Measurements from ENCODE around the gene FAM149A. TPM values are rescaled to one million over a fixed set of nuclear protein-coding genes. Genes with fewer than 3 reads are reported as not detected.

Gene FAM149A
- polyA plus RNA-seq, 1 donor (not counting 4 experiments of a cell fraction or from before 2014, with no cell fraction given), result 0.41 TPM

DNA sequence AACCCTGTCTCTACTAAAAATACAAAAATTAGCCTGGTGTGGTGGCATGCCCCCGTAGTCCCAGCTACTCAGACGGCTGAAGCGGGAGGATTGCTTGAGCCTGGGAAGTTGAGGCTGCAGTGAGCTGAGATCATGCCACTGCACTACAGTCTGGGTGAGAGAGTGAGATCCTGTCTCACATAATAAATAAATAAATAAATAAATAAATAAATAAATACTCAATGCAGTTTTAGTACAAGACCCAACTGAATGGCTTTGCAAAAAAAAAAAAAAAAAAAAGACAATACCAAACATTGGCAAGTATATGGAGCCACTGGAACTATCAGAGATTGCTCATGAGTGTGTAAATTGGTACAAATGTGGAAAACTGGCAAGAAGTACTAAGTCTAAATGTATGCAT, 83.6 kb downstream of the FAM149A start:
- H3K79me2 ChIP-seq (ENCODE audit: control insufficient read depth, insufficient read depth, low read length), result no peaks in the 10 kb centered on the region
- H3K9ac ChIP-seq (ENCODE audit: control insufficient read depth, extremely low read depth, insufficient read depth, low read length), result no peak overlapping the region
- H3K9me3 ChIP-seq (ENCODE audit: control insufficient read depth, low read depth, low read length), result no peaks in the 10 kb centered on the region
- no peak overlapping the region for H3K4me2 ChIP-seq (ENCODE audit: control insufficient read depth, extremely low read depth, insufficient read depth, low read depth, low read length)
- DNase-seq (ENCODE audit: low read depth, low spot score) (no peak), FAIRE-seq (no peak)
- no peaks in the 10 kb centered on the region for H3K36me3 ChIP-seq (ENCODE audit: control insufficient read depth in 2 of 2, extremely low read depth in 1 of 2, insufficient read depth in 2 of 2, low read length in 2 of 2)
- no peak for TF ChIP-seq EZH2 (IDR thresholded peaks at IDR 0.05; ENCODE audit: low read length)
- TF ChIP-seq, protein P1, sequence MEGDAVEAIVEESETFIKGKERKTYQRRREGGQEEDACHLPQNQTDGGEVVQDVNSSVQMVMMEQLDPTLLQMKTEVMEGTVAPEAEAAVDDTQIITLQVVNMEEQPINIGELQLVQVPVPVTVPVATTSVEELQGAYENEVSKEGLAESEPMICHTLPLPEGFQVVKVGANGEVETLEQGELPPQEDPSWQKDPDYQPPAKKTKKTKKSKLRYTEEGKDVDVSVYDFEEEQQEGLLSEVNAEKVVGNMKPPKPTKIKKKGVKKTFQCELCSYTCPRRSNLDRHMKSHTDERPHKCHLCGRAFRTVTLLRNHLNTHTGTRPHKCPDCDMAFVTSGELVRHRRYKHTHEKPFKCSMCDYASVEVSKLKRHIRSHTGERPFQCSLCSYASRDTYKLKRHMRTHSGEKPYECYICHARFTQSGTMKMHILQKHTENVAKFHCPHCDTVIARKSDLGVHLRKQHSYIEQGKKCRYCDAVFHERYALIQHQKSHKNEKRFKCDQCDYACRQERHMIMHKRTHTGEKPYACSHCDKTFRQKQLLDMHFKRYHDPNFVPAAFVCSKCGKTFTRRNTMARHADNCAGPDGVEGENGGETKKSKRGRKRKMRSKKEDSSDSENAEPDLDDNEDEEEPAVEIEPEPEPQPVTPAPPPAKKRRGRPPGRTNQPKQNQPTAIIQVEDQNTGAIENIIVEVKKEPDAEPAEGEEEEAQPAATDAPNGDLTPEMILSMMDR (optimal IDR thresholded peaks at IDR 0.05 in 1 of 3, IDR thresholded peaks at IDR 0.05 in 1 of 3, conservative IDR thresholded peaks at IDR 0.05 in 1 of 3; ENCODE audit: extremely low read depth in 1 of 3, insufficient read depth in 2 of 3, low read length in 3 of 3), result no peak
- no peak overlapping the region for H3K27ac ChIP-seq (ENCODE audit: control insufficient read depth, insufficient read depth, low read length)
- no peaks in the 10 kb centered on the region for H4K20me1 ChIP-seq (ENCODE audit: control insufficient read depth, extremely low read depth, insufficient read depth, low read length)
- no peaks in the 10 kb centered on the region for H3K27me3 ChIP-seq (ENCODE audit: control insufficient read depth, extremely low read depth, insufficient read depth, low read length)
- no peaks in the 10 kb centered on the region for H3K9me1 ChIP-seq (ENCODE audit: control insufficient read depth, extremely low read depth, insufficient read depth, low read length)
- H3K4me3 ChIP-seq (ENCODE audit: control insufficient read depth in 2 of 3, extremely low read depth in 1 of 3, insufficient read depth in 2 of 3, low read depth in 1 of 3, low read length in 3 of 3), result no peak overlapping the region
- H2AFZ ChIP-seq (ENCODE audit: control insufficient read depth, low read length), result no peak overlapping the region
- no peaks in the 10 kb centered on the region for H3K4me1 ChIP-seq (ENCODE audit: control insufficient read depth, extremely low read depth, insufficient read depth, low read length)
- dilution Hi-C loops (cut with MboI; ENCODE audit: extremely low pct_ligation_motif_present, low sequenced_read_pairs), result no loop called here

DNA sequence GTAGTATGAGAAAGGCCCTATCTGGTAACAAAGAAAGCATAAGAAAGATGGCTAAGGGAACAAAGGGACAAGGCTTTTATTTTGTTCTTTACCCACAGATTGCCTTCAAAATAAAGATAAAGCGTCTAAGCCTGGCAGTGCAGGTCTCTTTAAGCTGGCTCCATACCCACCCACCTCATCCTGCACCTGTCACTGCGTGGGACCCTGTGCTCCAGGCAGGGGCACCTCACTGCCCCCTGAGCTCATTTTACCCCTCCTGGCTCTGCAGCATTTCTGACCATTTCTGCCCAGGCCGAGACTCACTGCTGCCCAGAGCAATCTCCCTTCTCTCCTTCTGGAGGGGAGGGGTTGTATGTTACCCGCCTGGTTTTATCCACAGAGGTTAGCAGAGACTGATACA, 85.2 kb downstream of the FAM149A start:
- dilution Hi-C loops (cut with MboI; ENCODE audit: extremely low pct_ligation_motif_present, low sequenced_read_pairs), result no loop called here
- H3K4me2 ChIP-seq (ENCODE audit: control insufficient read depth, extremely low read depth, insufficient read depth, low read depth, low read length), result no peak overlapping the region

More for the DNA sequence above, 85.2 kb downstream of the FAM149A start:
- Histone ChIP-seq H3K9me1 (ENCODE audit: control insufficient read depth, extremely low read depth, insufficient read depth, low read length) (no peaks in the 10 kb centered on the region), H3K4me3 (ENCODE audit: control insufficient read depth in 2 of 3, extremely low read depth in 1 of 3, insufficient read depth in 2 of 3, low read depth in 1 of 3, low read length in 3 of 3) (no peak overlapping the region), H3K9ac (ENCODE audit: control insufficient read depth, extremely low read depth, insufficient read depth, low read length) (no peak overlapping the region), H3K79me2 (ENCODE audit: control insufficient read depth, insufficient read depth, low read length) (no peaks in the 10 kb centered on the region), H3K4me1 (ENCODE audit: control insufficient read depth, extremely low read depth, insufficient read depth, low read length) (no peaks in the 10 kb centered on the region), H4K20me1 (ENCODE audit: control insufficient read depth, extremely low read depth, insufficient read depth, low read length) (no peaks in the 10 kb centered on the region), H3K36me3 (ENCODE audit: control insufficient read depth in 2 of 2, extremely low read depth in 1 of 2, insufficient read depth in 2 of 2, low read length in 2 of 2) (no peaks in the 10 kb centered on the region), H2AFZ (ENCODE audit: control insufficient read depth, low read length) (no peak overlapping the region), H3K9me3 (ENCODE audit: control insufficient read depth, low read depth, low read length) (no peaks in the 10 kb centered on the region), H3K27ac (ENCODE audit: control insufficient read depth, insufficient read depth, low read length) (no peak overlapping the region), H3K27me3 (ENCODE audit: control insufficient read depth, extremely low read depth, insufficient read depth, low read length) (no peaks in the 10 kb centered on the region)
- no peak for TF ChIP-seq EZH2 (IDR thresholded peaks at IDR 0.05; ENCODE audit: low read length)
- TF ChIP-seq, protein P1 (optimal IDR thresholded peaks at IDR 0.05 in 1 of 3, IDR thresholded peaks at IDR 0.05 in 1 of 3, conservative IDR thresholded peaks at IDR 0.05 in 1 of 3; ENCODE audit: extremely low read depth in 1 of 3, insufficient read depth in 2 of 3, low read length in 3 of 3), result no peak
- no peak for DNase-seq (ENCODE audit: low read depth, low spot score)
- FAIRE-seq, result no peak

All from keratinocyte (primary cell).